NCI-H345 treated with DMSO at 0.1 percent for 48 hours (cell line): ENCODE data around the gene FLYWCH1.

Experiments
- DNase-seq: peaks from one replicate; lab custom pipeline; 2025; ENCODE audit not compliant: unreplicated experiment; lab: John Stamatoyannopoulos, UW

The FLYWCH1 gene, protein sequence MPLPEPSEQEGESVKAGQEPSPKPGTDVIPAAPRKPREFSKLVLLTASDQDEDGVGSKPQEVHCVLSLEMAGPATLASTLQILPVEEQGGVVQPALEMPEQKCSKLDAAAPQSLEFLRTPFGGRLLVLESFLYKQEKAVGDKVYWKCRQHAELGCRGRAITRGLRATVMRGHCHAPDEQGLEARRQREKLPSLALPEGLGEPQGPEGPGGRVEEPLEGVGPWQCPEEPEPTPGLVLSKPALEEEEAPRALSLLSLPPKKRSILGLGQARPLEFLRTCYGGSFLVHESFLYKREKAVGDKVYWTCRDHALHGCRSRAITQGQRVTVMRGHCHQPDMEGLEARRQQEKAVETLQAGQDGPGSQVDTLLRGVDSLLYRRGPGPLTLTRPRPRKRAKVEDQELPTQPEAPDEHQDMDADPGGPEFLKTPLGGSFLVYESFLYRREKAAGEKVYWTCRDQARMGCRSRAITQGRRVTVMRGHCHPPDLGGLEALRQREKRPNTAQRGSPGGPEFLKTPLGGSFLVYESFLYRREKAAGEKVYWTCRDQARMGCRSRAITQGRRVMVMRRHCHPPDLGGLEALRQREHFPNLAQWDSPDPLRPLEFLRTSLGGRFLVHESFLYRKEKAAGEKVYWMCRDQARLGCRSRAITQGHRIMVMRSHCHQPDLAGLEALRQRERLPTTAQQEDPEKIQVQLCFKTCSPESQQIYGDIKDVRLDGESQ

DNA sequence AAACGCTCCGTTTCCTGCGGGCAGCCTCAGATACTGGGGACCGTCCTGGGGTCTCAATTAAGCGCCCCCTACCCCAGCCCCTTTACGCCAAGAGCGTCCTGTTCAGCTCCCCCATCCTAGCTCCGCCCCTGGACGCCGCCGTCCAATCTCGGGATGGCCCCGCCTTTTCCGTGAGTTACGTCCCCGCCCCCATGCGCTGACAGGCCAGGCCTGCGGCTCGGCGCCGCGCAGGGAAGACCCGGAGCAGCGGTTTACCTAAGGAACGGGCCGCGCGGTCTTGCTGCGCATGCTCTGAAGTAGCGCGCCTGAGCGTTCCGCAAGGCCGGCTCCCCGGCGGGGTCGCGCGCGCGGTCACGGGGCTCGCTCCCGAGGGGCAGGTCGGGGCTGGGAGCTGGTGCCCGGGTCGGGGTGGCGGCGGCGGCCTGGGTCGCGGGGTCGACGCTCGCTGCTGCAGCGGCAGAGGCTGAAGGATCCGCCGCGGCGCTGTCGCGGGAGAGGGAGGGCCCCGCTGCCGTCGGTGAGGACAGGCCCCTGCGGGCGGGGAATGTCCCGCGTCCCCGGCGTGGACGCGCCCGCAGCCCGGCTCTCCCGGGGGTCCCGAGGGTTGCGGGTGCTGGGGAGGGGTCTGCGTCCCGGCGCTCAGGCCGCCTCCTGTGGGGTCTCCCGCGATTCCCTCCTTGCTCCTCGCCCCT lies at the start of gene FLYWCH1:
Gene FLYWCH1 (plus strand): TSS at position 294 of the 692 bp plus-strand sequence. CDS start 17,755 bp downstream, outside the sequence.
- DNase-seq, result peak; percentile 98

DNA sequence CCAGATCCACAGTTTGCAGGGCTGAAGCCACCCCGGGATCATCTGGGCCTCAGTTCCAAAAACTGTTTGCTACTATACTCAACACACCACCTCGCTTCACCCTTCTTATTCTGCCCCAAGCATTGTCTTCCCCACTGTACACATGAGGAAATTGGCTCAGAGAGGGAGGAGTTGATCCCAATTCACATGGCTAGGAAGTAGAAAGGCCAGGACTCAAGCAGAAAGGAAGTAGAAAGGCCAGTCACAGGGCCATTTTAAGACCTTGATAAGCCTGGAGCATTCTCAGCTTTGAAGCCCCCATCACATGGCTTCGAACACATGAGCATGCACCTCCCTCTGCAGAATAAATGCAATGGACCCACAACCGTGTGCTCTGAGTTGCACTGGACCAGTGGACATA lies 46.1 kb upstream of the FLYWCH1 start:
- no peak for DNase-seq

DNA sequence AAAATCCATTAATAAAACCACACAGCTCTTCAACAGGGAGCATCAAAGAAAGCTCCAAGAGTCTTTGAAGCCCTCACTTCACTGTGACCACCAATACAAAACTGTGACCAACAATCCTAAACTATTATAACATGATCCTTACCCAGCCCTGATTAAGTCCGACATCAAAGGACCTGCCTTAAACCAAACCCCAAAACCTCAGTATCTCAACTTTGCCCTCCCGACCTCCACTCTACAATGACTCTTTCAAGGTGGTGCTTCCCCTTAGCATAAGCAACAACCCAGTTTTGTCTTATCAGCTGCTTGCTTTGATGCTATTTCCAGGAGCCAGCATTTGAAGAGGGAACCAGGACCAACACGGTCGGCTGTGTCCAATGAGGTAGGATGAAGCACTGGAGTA lies 45.3 kb upstream of the FLYWCH1 start:
- no peak for DNase-seq

DNA sequence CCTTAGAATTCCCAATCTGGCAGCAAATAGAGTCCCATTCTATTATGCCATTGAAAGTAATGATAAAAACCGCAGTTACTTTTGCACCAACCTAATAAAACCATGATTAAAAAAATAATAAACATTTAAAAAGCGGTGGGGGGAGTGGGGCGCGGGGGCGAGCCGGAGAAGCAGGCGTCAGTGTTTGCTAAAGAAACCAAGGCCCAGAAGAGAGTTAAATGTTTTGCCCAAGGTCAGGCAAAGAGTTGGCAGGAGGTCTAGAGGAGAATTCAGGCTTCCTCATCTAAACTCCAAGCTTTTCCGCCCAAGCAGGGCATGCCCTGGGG lies 44.1 kb upstream of the FLYWCH1 start:
- DNase-seq, result no peak

DNA sequence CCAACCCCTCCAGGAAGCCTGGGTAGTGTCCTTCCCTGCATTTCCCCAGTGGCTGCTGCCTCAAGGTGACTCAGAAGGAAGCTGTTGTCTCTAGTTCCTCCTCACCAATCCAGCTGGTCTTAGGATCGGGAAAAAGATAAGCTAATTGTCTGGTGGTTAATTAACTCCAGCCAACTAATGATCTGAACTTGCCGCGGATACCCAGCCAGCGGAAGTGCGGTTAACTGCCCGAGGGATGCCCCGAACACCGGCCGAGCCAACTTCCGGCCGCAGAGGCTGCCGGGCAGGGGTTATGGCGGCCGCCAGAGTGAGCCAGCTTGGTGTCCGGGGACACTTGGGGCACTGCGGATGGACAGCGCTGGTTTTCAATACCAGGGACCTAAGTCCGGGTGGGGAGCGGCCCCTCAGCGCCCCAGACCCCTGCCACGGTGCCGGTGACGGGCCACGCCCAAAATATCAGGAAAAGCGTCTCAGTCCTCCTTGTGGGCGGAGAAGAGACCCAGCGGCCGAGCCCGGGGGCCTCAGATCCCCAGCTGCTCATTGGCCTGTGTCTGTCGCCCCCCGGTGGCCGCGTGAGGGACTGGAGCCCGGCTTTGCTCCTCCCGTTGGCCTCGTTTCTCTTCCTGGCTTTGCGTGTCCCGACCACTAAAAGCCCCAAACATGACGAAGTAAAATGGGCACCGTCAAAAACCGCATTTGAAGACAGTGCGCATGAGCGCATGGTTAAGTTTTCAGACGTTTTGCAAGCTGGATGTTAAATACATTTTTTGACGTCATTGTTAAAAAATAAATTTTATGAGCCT lies 43.5 kb upstream of the FLYWCH1 start:
- DNase-seq, result peak; percentile 92

DNA sequence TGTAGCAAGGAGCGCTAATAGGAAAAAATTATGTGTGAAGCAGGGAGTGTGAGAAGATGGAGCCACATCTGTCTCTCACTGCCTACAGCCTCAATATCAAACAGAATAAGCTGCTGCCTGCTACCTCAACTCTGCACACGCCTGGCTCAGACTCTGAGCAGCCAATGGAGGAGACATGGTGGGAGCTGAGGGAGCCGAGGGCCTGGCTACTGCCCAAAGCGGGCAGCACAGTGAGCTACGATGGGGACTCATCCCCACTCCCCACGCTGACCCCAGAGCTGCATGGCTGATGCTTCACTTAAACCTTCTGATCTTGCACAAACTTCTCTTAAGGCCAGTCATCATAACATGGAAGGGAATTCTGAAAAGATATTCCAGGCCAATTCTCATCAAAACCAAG lies 39.8 kb upstream of the FLYWCH1 start:
- no peak for DNase-seq

DNA sequence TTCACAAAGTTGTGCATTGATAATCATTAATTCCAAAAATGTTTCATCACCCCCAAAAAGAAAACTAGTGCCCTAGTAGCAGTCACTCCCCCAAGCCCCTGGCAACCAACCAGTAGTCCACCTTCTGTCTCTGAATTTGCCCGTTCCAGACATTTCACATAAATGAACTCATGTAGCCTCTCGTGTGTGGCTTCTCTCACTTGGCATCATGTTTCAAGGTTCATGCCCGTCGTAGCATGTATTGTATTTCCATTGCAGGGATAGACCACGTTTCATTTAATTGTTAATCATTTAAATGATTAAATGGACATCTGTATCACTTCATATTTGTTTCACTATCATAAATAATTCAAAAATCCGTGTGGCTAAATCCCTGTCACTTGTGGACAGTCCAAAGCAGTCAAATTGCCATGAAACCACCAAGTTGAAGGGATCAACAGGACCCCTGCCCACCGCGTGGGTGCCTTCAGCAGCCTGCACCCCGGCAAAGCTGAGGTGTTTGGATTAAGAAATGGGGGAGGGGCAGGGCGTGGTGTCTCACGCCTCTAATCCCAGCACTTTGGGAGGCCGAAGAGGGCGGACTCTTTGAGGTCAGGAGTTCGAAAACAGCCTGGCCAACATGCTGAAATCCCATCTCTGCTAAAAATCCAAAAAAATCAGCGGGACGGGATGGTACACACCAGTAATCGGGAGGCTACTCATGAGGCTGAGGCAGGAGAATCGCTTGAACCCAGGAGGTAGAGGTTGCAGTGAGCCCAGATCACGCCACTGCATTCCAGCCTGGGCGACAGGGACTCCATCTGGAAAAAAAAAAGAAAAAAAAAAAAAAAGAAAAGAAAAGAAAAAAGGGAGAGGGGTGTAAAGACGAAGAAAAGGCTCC lies 37.5 kb upstream of the FLYWCH1 start:
- no peak for DNase-seq

DNA sequence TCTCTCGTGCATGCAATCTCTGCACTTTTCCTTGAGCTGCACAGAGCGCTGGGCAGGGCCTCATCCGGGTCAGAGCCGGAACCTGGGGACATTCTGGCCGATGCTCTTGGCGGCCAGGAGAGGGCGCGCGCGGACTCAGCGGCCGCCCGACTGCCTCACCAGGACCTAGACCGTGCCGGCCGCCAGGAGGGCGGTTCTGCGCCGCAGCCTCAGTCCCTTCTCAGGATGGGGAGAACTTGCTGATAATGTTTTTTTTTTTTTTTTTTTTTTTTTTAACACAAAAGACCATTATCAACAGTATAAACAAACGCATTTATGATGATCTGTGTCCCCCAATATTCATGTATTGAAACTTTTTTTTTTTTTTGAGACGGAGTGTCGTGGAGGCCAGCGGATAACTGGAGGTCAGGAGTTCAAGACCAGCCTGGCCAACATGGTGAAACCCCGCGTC lies 36.8 kb upstream of the FLYWCH1 start:
- peak; percentile 74 for DNase-seq

DNA sequence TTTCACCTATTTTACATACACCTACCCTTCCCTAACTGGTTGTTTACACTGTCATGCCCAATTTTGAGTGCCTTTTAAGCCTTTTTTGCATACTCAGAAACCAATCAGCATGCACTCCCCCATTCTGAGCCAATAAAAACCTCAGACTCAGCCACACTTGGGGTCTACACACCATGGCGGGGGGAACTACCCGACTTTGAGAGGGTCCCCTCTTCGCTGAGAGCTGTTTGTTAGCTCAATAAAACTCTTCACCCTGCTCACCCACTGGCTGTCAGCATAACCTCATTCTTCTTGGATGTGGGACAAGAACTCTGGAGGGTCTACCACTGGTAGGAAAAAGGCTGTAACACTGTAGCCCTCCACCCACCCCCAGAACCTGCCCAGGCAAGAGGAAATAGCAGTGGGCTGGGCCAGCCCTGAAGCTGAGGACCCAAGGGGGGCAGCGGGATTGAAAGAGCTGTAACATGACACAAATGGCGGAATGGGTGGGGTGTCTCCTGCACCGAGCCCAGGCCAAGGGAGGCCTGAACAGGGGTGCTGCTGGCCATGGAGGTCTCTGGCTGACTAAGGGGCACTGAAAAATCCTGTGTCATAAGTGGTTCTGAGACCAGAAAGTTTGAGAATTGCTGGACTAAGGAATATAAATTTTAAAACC lies 31.8 kb upstream of the FLYWCH1 start:
- DNase-seq, result no peak

DNA sequence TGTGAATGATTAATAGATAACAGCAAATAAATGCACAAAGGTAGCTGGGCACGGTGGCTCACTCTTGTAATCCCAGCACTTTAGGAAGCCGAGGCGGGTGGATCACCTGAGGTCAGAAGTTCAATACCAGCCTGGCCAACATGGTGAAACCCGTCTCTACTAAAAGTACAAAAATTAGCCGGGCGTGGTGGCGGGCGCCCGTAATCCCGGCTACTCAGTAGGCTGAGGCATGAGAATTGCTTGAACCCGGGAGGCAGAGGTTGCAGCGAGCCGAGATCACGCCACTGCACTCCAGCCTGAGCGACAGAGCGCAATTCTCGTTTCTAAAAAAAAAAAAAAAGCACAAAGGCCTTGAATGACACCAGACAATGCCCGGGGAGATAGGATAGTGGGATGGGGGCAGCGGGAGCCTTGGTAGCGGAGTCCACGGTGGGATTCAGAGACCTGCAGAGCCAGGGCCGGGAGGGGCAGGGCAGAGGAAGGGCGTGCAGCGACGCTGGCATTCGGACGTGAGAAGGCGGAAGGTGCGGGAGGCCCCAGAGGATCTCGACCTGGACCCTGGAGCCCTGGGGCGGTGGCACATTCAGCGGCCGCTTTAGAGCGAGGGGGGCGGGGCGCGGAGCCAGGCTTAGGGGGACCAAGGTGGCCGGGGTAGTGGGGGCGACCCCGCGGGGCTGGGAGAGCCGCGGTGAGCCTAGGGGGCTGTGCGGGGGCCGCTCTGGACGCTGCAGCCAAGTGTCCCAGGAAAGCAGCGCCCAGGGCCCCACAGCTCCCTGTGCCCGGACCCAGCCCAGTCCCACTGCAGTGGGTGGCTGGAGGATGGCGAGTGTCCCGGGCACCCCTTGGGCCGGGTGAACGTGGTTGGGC lies 29.7 kb upstream of the FLYWCH1 start:
- DNase-seq, result no peak

DNA sequence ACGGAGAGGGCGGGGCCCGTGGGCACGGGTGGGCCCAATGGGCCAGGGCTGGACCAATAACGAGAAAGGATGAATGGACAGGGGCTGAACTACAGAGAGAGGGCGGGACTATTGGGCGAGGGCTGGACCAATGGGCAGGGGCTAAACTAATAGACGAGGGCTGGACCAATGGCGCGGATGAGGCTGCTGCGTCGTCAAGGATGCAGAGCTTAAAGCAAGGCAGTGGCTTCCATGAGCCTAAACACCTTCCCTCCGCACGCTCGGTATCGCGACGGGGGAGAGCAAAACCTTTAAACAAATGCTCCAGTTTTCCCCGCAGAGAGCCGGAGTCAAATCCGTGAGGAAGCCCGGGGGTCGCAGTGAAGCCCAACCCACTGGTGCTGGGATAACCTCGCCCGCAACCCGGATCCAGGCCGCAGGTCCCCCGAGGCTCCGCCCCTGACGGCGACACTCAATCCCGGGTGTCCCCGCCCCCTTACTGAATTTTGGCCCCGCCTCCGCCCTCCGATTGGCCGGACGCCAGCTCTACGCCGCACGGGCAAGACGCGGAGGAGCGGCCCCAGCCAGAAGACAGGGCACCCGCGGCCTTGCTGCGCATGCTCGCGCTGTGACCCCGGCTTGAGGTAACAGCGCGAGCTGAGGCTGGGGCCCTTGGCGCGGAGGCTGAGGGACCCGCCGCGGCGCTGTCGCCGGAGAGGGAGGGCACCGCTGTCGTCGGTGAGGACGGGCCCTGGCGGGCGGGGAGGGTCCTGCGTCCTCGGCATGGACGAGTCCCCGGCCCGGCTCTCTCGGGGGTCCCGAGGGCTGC lies 28.9 kb upstream of the FLYWCH1 start, which contains the start of gene FLYWCH2:
Gene FLYWCH2 (plus strand): TSS at position 566 of the 808 bp plus-strand sequence. CDS start 13,235 bp downstream, outside the sequence.
- peak; percentile 95 for DNase-seq

DNA sequence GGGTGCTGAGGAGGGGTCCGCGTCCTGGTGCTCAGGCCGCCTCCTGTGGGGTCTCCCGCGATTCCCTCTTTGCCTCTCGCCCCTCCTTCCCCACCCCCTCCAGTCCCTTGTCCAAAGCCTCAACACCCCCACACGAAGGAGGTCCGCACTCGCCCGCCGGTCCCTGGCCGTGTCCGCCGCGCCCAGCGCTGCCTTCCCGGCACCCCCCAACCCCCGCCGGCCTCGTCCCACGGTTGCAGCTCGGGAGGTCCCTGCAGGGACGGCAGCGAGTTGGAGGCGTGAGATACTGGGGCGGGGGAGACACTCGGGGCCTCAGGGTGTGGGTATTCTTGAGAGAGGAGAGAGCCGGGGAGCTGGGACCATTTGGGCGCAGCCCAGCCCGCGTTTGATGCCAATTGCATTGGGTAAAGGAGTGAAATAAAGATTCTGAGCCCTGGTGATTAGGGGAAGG lies 28.2 kb upstream of the FLYWCH1 start:
- no peak for DNase-seq

DNA sequence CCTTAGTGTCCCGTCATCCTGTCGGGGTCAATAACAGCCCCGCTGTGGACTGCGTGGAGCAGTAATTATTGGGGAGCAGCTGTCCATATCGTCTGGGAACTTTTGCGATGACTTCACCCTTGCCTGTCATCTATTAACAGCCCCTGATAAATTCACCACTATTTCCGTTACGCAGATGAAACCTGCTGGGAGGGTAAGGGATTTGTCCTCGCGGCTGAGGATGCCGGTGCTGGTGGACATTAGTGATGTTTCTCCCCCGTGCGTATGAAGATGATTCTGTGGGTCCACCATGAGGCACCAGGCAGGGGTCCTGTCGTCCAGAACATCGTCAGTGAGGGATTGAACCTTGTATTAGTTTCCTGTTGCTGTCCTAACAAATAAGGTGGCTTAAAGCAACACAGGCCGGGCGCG lies 27.7 kb upstream of the FLYWCH1 start:
- no peak for DNase-seq

DNA sequence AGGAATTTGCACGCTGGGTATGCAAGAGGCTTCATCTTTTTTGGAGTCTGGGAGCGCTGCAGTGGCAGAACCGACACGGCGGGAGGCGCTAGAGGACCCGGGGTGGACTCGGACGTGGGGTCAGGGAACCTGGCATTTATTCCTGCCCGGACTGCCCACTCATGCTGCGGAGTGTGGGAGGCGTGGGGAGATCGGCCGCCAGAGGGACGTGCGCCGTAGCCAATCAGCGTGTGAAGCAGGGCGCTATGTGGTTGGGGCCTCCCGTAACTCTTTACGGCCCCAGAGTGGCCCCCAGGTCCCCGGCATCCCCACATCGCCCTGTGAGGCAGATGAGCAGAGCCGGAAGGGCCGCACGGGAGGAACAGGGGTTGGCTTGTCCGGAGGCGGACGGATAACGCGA lies 17.5 kb upstream of the FLYWCH1 start:
- DNase-seq, result no peak

DNA sequence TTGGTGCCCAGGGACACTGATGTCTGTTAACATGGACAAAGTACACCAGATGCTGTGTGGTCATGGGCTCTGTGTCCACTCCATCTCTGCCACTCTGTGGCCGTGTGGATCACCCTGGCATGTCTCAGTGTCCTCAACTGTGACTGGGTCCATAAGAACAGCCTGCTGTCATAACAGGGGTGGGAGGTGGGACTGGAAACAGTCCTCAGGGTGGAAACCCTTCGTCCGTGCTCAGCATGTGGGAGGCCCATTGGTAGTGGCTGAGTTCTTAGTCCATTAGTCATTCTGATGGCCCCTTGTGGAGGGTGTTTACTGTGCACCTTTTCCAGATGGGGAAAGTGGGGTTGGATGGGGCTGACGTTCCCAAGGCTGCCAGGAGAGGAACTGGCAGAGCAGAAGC lies 15.9 kb upstream of the FLYWCH1 start:
- DNase-seq, result no peak

DNA sequence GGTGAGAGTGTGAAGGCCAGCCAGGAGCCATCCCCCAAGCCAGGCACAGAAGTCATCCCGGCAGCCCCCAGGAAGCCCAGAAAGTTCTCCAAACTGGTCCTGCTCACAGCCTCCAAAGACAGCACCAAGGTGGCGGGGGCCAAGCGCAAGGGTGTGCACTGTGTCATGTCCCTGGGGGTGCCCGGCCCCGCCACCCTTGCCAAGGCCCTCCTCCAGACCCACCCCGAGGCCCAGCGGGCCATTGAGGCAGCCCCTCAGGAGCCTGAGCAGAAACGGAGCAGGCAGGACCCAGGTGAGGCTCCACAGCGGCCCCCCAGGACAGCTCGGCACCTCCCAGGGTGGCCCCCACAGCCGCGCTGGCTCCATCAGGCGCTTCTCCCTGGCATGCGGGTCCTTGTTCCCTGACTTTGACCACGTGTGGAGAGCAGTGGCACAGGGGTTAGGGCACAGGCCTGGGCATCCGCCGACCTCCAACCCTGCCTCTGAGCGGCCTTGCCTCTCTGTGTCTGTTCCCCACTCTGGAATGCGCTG lies 15.2 kb upstream of the FLYWCH1 start:
- no peak for DNase-seq

DNA sequence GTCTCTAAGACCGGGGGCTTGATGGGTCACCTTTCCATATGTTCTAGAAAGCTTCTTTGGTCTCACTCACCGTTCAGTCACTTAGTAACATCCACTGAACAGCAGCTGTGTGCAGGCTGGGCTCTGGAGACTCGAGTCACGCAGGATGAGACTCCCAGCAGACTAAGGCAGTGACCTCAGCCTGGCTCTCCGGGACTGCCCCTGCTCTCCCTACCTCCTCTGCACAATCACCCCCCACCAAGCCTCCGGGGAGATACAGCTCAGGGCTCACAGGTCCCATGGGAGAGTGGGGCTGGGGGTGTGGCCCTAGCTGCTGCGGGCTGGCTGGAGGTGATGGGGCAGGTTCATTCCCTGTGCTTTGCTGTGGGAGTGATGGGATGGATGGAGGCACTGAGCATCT lies 14.6 kb upstream of the FLYWCH1 start:
- no peak for DNase-seq
